C4-2B (cell line): ENCODE results near the gene HDAC4.

Experiments used
- CTCF ChIP-seq: fragments of 450-650 bp; conservative IDR thresholded peaks from 2 replicates; pipeline ENCODE4 v1.5.1; 2017; ENCODE audit warnings: mild to moderate bottlenecking
- ZFX ChIP-seq: fragments of 450-650 bp; IDR thresholded peaks from 2 replicates; pipeline ENCODE4 v1.6.1; 2017

- TF ChIP-seq CTCF (no peak), ZFX (no peak)
Measured at GRCh38 chr2:239263669-239264491, 136.9 kb downstream of the HDAC4 start.
